GM21723 (cell line): ENCODE results near the gene CTDSP2.
"Not testable (repeated sequence)": the region's sequence is repeated elsewhere in the genome, so short reads cannot be mapped to it uniquely, and the experiment has no call there.

Experiments used
- ATAC-seq: cut with Tn5 transposase; IDR thresholded peaks from one replicate; pipeline ENCODE4 v1.9.1; 2021; ENCODE audit warnings: mild to moderate bottlenecking, moderate library complexity; ENCODE audit not compliant: unreplicated experiment

Gene CTDSP2

GRCh38 chr12:57836442-57837375 lies 9.8 kb downstream of the CTDSP2 start:
- peak; percentile 53 for ATAC-seq

- no peak for ATAC-seq
Observed at GRCh38 chr12:57835366-57836288, 10.9 kb downstream of the CTDSP2 start.

- no peak for ATAC-seq
Observed at GRCh38 chr12:57834086-57834876, 12.2 kb downstream of the CTDSP2 start.

- no peak for ATAC-seq
Observed at GRCh38 chr12:57833672-57834071, 12.9 kb downstream of the CTDSP2 start.

DNA sequence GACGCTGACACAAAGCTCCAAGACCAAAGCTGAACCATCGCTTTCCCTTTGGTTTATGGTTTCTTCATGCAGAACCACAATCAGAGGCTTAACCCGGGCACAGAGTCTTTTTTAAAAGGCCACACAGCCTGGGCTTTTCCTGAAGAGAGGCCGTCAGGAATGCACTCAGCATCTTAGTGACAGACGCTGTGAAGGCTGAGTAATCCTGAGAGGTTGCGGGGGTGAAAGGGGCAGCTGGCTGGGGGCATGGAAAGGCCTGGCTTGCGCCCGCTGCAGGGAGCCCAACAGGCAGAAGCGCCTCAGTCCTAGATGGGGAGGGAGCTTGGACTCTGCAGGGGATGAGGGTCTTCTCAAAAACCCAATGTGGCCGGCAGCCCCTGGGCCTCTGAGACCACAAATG lies 13.6 kb downstream of the CTDSP2 start:
- no peak for ATAC-seq

GRCh38 chr12:57830393-57830792 lies 16.1 kb downstream of the CTDSP2 start:
- no peak for ATAC-seq

GRCh38 chr12:57829025-57829777 lies 17.3 kb downstream of the CTDSP2 start:
- ATAC-seq = no peak

GRCh38 chr12:57826966-57827365 lies 19.6 kb downstream of the CTDSP2 start:
- no peak for ATAC-seq

DNA sequence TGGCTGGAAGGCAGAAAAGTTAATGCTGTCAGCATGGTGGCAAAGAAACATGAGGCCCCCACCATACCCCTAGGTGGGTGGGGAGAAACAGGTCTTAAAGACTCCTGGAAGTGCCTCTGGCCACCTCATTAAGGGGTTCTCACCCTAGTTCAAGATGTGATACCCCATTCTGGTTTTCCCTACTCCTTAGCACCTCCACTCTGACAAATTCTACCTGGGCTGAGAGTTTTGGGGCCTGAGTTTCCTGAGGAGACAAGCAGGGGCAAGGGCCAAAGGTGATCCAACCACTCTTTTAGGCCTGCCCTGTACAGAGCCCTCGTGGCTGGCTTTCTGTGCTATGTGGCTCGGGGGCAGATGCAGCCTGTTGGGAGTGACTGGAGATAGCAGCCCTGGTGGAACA lies 20.1 kb downstream of the CTDSP2 start:
- ATAC-seq = no peak

DNA sequence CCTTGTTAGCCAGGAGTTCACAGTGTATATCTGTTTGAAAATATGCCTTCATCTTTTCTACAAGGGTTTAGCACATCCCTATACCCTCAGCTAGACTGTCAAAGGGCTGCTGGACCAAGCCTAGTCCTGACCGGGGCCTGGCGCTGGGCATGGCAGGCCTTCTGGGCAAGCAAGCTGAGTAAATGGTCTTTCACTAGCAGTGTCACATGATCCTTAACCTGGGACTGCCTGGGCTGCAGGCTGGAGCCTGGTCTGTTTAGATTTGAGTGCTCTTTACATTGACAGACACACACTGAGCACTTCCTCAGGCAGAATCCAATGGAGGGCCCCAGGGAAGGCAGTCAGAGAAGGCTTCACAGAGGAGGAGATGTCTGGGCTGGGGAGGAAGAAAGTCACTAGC lies 21.1 kb downstream of the CTDSP2 start:
- no peak for ATAC-seq

DNA sequence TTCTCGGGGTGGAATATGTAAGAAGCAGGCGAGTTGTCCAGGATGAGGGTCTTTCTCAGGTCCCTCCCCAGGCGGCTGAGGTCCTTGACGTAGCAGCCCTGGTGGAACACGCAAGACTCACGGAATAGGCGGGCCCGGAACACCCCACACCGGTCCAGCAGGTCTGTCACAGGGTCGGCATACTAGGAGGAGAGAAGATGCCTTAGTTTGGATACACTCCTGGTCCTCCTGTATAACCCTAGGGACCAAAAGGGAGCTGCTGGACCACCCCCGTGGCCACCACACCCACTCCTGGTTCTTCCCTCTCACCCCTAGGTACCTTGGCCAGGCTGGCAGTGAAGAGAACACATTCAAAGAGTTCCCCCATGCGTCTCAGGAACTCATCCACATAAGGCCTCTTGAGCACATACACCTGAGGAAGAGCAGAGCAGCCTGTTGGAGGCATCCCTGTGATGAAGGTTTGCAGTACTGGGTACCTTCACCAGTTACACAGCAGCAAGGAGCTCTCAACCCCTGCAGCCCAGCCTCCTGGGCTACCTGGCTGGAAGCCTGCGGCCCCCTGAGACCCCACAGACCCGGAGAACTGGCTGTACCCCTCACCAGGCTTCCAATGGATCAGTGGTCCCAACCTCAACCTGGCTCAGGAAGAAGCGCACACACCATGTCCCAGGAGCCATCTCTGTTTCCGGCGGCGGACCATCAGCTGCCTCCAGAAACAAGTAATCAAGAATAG lies 22.5 kb downstream of the CTDSP2 start:
- no peak for ATAC-seq

- no peak for ATAC-seq
Observed at GRCh38 chr12:57823131-57823907, 23.2 kb downstream of the CTDSP2 start.

- no peak for ATAC-seq
Observed at GRCh38 chr12:57822392-57823130, 24.0 kb downstream of the CTDSP2 start.

- no peak for ATAC-seq
Observed at GRCh38 chr12:57821474-57822214, 24.9 kb downstream of the CTDSP2 start.

GRCh38 chr12:57821015-57821414 lies 25.5 kb downstream of the CTDSP2 start:
- not testable (repeated sequence) for ATAC-seq

- not testable (repeated sequence) for ATAC-seq
Observed at GRCh38 chr12:57820119-57820518, 26.4 kb downstream of the CTDSP2 start.

DNA sequence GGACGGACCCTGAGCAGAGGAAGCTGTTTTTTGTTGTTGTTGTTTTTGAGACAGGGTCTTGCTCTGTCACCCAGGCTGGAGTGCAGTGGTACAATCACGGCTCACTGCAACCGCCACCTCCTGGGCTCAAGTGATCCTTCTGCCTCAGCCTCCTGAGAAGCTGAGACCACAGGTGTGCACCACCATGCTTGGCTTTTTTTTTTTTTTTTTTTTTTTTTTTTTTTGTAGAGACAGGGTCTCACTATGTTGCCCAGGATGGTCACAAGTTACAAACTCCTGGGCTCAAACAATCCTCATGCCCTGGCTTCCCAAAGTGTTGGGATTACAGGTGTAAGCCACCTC lies 28.6 kb downstream of the CTDSP2 start:
- not testable (repeated sequence) for ATAC-seq
